ENCODE results near the gene CLDN5. TPM values are rescaled to one million over a fixed set of nuclear protein-coding genes. Genes with fewer than 3 reads are reported as not detected.
"Not testable (repeated sequence)": the region's sequence is repeated elsewhere in the genome, so short reads cannot be mapped to it uniquely, and the experiment has no call there.

The CLDN5 gene
- total RNA-seq, 1 donor from 2014 or later, result 2.2 TPM

DNA sequence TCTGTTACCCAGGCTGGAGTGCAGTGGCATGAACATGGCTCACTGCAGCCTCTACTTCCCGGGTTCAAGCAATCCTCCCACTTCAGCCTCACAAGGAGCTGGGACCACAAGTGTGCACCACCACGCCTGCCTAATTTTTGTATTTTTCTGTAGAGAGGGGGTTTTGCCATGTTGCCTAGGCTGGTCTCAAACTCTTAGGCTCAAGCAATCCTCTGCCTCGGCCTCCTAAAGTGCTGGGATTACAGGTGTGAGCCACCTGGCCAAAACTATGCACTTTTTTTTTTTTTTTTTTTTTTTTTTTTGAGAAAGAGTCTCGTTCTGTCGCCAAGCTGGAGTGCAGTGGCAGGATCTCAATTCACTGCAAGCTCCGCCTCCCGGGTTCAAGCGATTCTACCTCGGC, 12.4 kb upstream of the CLDN5 start:
- TF ChIP-seq, protein P1, sequence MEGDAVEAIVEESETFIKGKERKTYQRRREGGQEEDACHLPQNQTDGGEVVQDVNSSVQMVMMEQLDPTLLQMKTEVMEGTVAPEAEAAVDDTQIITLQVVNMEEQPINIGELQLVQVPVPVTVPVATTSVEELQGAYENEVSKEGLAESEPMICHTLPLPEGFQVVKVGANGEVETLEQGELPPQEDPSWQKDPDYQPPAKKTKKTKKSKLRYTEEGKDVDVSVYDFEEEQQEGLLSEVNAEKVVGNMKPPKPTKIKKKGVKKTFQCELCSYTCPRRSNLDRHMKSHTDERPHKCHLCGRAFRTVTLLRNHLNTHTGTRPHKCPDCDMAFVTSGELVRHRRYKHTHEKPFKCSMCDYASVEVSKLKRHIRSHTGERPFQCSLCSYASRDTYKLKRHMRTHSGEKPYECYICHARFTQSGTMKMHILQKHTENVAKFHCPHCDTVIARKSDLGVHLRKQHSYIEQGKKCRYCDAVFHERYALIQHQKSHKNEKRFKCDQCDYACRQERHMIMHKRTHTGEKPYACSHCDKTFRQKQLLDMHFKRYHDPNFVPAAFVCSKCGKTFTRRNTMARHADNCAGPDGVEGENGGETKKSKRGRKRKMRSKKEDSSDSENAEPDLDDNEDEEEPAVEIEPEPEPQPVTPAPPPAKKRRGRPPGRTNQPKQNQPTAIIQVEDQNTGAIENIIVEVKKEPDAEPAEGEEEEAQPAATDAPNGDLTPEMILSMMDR (conservative IDR thresholded peaks at IDR 0.05), result no peak
- Mint-ChIP-seq H3K27ac (no peak overlapping the region), H3K9me3 (no peaks in the 10 kb centered on the region), H3K36me3 (no peaks in the 10 kb centered on the region), H3K4me3 (no peak overlapping the region), H3K4me1 (ENCODE audit: unreplicated experiment) (no peaks in the 10 kb centered on the region), H3K27me3 (peaks cover 20% of the 10 kb centered on the region)
- no peak for DNase-seq (ENCODE audit: extremely low spot score, unreplicated experiment)

DNA sequence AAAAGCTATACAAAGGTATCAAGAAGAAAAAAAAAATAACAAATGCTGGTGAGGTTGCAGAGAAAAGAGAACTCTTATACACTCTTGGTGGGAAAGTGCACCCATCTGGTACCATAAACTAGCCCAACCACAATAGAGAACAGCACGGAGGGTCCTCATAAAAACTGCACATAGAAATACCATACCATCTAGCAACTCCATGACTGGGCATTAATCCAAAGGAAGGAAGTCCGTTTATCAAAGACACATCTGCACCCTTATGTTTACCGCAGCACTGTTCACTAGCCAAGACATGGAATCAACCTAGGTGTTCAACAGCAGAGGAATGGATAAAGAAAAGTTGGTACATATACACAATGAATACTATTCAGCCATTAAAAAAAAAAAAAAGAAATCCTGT, 10.8 kb upstream of the CLDN5 start:
- DNase-seq (ENCODE audit: extremely low spot score, unreplicated experiment), result no peak
- H3K36me3 Mint-ChIP-seq, result no peaks in the 10 kb centered on the region
- TF ChIP-seq, protein P1 (conservative IDR thresholded peaks at IDR 0.05), result no peak
- no peaks in the 10 kb centered on the region for H3K9me3 Mint-ChIP-seq
- H3K27ac Mint-ChIP-seq, result no peak overlapping the region
- H3K4me1 Mint-ChIP-seq (ENCODE audit: unreplicated experiment), result no peaks in the 10 kb centered on the region
- H3K27me3 Mint-ChIP-seq, result peaks cover 14% of the 10 kb centered on the region
- no peak overlapping the region for H3K4me3 Mint-ChIP-seq

DNA sequence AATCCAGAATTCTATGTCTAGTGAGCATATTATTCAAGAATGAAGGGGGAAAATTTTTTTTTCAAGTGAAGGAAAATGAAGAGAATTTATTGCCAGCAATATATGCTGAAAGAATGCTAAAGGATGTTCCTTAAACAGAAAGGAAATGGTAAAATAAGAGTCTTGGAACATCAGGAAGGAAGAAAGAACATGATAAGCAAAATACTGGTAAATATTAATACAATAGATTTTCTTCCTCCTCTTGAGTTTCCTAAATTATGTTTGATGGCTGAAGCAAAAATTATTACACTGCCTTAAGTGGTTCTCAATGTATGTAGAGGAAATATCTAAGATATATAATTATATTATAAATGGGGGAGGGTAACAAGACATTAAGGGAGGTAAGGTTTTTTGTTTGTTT, 9.6 kb upstream of the CLDN5 start:
- TF ChIP-seq, protein P1 (conservative IDR thresholded peaks at IDR 0.05), result no peak
- H3K4me1 Mint-ChIP-seq (ENCODE audit: unreplicated experiment), result no peaks in the 10 kb centered on the region
- H3K9me3 Mint-ChIP-seq, result no peaks in the 10 kb centered on the region
- DNase-seq (ENCODE audit: extremely low spot score, unreplicated experiment), result no peak
- H3K27me3 Mint-ChIP-seq, result peaks cover 14% of the 10 kb centered on the region
- H3K27ac Mint-ChIP-seq, result no peak overlapping the region
- no peak overlapping the region for H3K4me3 Mint-ChIP-seq
- H3K36me3 Mint-ChIP-seq, result no peaks in the 10 kb centered on the region

DNA sequence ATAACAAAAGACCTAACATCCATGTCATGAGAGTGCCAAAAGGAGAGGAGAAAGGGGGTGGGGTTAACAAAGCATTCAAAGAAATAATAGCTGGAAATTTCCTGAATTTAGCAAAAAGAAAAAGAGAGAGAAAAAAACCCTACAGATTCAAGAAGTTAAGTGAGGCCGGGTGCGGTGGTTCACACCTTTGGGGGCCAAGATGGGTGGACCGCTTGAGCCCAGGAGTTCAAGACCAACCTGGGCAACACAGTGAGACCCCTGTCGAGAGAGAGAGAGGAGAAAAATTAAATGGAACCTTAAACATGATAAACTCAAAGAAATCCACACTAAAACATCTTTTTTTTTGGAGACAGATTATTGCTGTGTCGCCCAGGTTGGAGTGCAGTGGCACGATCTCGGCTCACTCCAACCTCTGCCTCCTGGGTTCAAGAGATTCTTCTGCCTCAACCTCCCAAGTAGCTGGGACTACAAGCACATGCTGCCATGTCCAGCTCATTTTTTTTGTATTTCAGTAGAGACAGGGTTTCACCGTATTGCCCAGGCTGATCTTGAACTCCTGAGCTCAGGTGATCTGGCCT, 8.9 kb upstream of the CLDN5 start:
- no peak for DNase-seq (ENCODE audit: extremely low spot score, unreplicated experiment)
- Mint-ChIP-seq H3K27me3 (peaks cover 12% of the 10 kb centered on the region), H3K4me1 (ENCODE audit: unreplicated experiment) (no peaks in the 10 kb centered on the region), H3K27ac (no peak overlapping the region), H3K9me3 (no peaks in the 10 kb centered on the region), H3K4me3 (no peak overlapping the region), H3K36me3 (no peaks in the 10 kb centered on the region)
- TF ChIP-seq, protein P1 (conservative IDR thresholded peaks at IDR 0.05), result no peak

DNA sequence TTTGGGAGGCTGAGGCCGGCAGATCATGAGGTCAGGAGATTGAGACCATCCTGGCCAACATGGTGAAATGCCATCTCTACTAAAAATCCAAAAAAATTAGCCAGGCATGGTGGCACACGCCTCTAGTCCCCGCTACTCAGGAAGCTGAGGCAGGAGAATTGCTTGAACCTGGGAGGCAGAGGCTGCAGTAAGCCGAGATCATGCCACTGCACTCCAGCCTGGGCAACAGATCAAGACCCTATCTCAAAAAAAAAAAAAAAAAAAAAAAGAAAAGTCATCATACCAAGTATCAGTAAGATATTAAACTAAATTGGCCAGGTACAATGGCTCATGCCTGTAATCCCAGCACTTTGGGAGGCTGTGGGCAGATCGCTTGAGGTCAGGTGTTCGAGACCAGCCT, 7.1 kb upstream of the CLDN5 start:
- H3K9me3 Mint-ChIP-seq; DNase-seq (ENCODE audit: extremely low spot score, unreplicated experiment): not testable (repeated sequence)
- H3K27me3 Mint-ChIP-seq, result peaks cover 20% of the 10 kb centered on the region

DNA sequence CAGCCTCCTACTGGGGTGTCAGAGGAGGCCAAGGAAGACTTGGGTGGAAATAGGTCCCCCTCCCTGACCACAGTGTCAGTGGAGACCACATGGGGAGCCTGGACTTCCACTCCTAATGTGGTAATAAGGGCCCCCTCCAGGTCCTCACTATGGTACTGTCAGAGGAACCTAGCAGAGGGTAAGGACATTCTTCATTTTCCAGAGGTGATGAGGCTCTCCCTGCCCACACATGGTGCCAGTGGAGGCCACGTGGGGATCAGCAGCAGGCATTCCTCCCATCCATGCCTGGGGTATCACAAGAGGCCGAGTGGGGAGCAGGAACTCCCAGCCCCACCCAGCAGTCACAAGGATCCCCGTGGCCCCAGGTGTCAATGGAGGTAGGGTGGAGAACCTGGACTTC, 6.5 kb upstream of the CLDN5 start:
- Mint-ChIP-seq H3K36me3 (no peaks in the 10 kb centered on the region), H3K9me3 (no peaks in the 10 kb centered on the region), H3K27ac (no peak overlapping the region), H3K4me1 (ENCODE audit: unreplicated experiment) (peaks cover 4% of the 10 kb centered on the region), H3K4me3 (no peak overlapping the region), H3K27me3 (peaks cover 26% of the 10 kb centered on the region)
- TF ChIP-seq, protein P1 (conservative IDR thresholded peaks at IDR 0.05), result no peak
- no peak for DNase-seq (ENCODE audit: extremely low spot score, unreplicated experiment)

More for the DNA sequence above, 7.1 kb upstream of the CLDN5 start:
- not testable (repeated sequence) for H3K4me1 Mint-ChIP-seq (ENCODE audit: unreplicated experiment); H3K4me3 Mint-ChIP-seq; H3K36me3 Mint-ChIP-seq; H3K27ac Mint-ChIP-seq
